Endothelial cell (in vitro differentiated cells): Measurements from ENCODE around the gene HCRTR1. TPM values are rescaled to one million over a fixed set of nuclear protein-coding genes. Genes with fewer than 3 reads are reported as not detected.
A peak's percentile ranks its signal among the peaks of the same experiment; 100 is the strongest.

ENCODE experiments used
- DNase-seq: peaks from one replicate; pipeline ENCODE4 v3.0.0; 2021; ENCODE audit warnings: low spot score
- H3K27ac Mint-ChIP-seq: one replicate; pipeline ENCODE4 v1.8.0; 2021; ENCODE audit warnings: mixed read lengths, inconsistent platforms; ENCODE audit not compliant: unreplicated experiment
- H3K27me3 Mint-ChIP-seq: one replicate; pipeline ENCODE4 v1.8.0; 2021; ENCODE audit warnings: mild to moderate bottlenecking, moderate library complexity, mixed read lengths, inconsistent platforms; ENCODE audit not compliant: unreplicated experiment
- H3K36me3 Mint-ChIP-seq: one replicate; pipeline ENCODE4 v1.8.0; 2021; ENCODE audit warnings: mild to moderate bottlenecking, low read depth, mixed read lengths, inconsistent platforms; ENCODE audit not compliant: unreplicated experiment
- H3K4me1 Mint-ChIP-seq: one replicate; pipeline ENCODE4 v1.8.0; 2021; ENCODE audit warnings: mild to moderate bottlenecking, mixed read lengths, inconsistent platforms; ENCODE audit not compliant: unreplicated experiment
- H3K4me3 Mint-ChIP-seq: one replicate; pipeline ENCODE4 v1.8.0; 2021; ENCODE audit warnings: mild to moderate bottlenecking, mixed read lengths, inconsistent platforms; ENCODE audit not compliant: unreplicated experiment
- H3K9me3 Mint-ChIP-seq: one replicate; pipeline ENCODE4 v1.8.0; 2021; ENCODE audit warnings: mixed read lengths, inconsistent platforms; ENCODE audit not compliant: unreplicated experiment
- total RNA-seq: library from RNA; stranded (reverse); fragmentation: NEBNext Ultra II Directional; extraction: Animal tissue kit (Norgen Biotek cat#: 25700); gene quantifications from one replicate; pipeline ENCODE4 v1.2.1, GENCODE V29; 2021; ENCODE audit not compliant: unreplicated experiment
- TF ChIP-seq, protein P1 (sequence below): fragments of 200-600 bp; sonication (generic); IDR thresholded peaks from one replicate; pipeline ENCODE4 v1.5.0; 2021; ENCODE audit warnings: antibody characterized with exemption; ENCODE audit not compliant: unreplicated experiment

HCRTR1 gene
- total RNA-seq, 1 donor from 2014 or later = not detected

- Mint-ChIP-seq H3K27me3 (peaks cover 7% of the 10 kb centered on the region), H3K9me3 (no peaks in the 10 kb centered on the region), H3K27ac (no peak overlapping the region), H3K4me3 (no peak overlapping the region), H3K4me1 (peaks cover 16% of the 10 kb centered on the region), H3K36me3 (peaks cover 3% of the 10 kb centered on the region)
- DNase-seq = no peak
- TF ChIP-seq, protein P1, sequence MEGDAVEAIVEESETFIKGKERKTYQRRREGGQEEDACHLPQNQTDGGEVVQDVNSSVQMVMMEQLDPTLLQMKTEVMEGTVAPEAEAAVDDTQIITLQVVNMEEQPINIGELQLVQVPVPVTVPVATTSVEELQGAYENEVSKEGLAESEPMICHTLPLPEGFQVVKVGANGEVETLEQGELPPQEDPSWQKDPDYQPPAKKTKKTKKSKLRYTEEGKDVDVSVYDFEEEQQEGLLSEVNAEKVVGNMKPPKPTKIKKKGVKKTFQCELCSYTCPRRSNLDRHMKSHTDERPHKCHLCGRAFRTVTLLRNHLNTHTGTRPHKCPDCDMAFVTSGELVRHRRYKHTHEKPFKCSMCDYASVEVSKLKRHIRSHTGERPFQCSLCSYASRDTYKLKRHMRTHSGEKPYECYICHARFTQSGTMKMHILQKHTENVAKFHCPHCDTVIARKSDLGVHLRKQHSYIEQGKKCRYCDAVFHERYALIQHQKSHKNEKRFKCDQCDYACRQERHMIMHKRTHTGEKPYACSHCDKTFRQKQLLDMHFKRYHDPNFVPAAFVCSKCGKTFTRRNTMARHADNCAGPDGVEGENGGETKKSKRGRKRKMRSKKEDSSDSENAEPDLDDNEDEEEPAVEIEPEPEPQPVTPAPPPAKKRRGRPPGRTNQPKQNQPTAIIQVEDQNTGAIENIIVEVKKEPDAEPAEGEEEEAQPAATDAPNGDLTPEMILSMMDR = no peak
These were observed 42.4 kb downstream of the HCRTR1 start for GRCh38 chr1:31659889-31660288.

DNA sequence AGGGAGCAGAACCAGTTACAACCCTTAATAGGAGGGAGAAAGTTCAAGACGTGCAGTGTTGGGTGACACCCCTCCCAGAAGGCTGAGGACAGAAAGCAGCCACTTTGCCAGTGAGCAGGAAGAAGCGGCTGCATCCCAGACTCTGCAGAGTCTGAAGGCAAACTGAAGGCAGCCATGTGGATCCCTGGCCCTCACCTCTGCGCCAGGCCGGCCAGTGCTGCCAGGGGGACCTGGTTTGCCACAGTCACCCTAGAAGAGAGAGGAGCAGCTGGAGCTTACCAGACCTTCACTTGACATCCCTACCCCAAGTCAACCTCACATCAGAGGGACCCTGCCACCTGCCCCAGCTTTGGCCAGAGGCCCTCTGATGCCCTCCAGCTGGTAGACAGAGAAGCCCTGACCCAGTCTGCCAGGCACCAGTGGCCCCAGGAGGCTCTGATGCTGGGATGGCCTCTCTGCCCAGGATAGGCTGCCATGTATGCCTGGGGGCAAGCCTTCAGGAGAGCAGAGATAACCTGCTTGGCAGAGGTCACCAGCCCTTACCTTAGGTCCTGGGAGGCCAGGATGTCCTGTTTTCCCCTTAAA lies 43.5 kb downstream of the HCRTR1 start:
- Mint-ChIP-seq H3K4me3 (no peak overlapping the region), H3K27ac (no peak overlapping the region)

GRCh38 chr1:31661856-31662255 lies 44.4 kb downstream of the HCRTR1 start:
- TF ChIP-seq, protein P1 = no peak
- H3K9me3 Mint-ChIP-seq = no peaks in the 10 kb centered on the region
- H3K36me3 Mint-ChIP-seq = peaks cover 7% of the 10 kb centered on the region
- H3K27ac Mint-ChIP-seq = no peak overlapping the region
- no peak for DNase-seq
- H3K4me1 Mint-ChIP-seq = peaks cover 14% of the 10 kb centered on the region
- H3K4me3 Mint-ChIP-seq = no peak overlapping the region
- H3K27me3 Mint-ChIP-seq = peaks cover 7% of the 10 kb centered on the region

More for the DNA sequence above, 43.5 kb downstream of the HCRTR1 start:
- Mint-ChIP-seq H3K4me1 (peaks cover 13% of the 10 kb centered on the region), H3K36me3 (peaks cover 3% of the 10 kb centered on the region), H3K9me3 (no peaks in the 10 kb centered on the region), H3K27me3 (peaks cover 7% of the 10 kb centered on the region)
- no peak for DNase-seq
- TF ChIP-seq, protein P1 = no peak

GRCh38 chr1:31662463-31662862 lies 45.0 kb downstream of the HCRTR1 start:
- TF ChIP-seq, protein P1 = no peak
- H3K9me3 Mint-ChIP-seq = no peaks in the 10 kb centered on the region
- peaks cover 7% of the 10 kb centered on the region for H3K27me3 Mint-ChIP-seq
- H3K4me3 Mint-ChIP-seq = no peak overlapping the region
- DNase-seq = no peak
- peaks cover 14% of the 10 kb centered on the region for H3K4me1 Mint-ChIP-seq
- peaks cover 7% of the 10 kb centered on the region for H3K36me3 Mint-ChIP-seq
- no peak overlapping the region for H3K27ac Mint-ChIP-seq

- no peaks in the 10 kb centered on the region for H3K9me3 Mint-ChIP-seq
- H3K4me3 Mint-ChIP-seq = no peak overlapping the region
- peaks cover 5% of the 10 kb centered on the region for H3K27me3 Mint-ChIP-seq
- no peak overlapping the region for H3K27ac Mint-ChIP-seq
- H3K36me3 Mint-ChIP-seq = peaks cover 4% of the 10 kb centered on the region
- DNase-seq = peak; percentile 85
- TF ChIP-seq, protein P1 = peak; percentile 85
- H3K4me1 Mint-ChIP-seq = peaks cover 14% of the 10 kb centered on the region
These were observed 46.3 kb downstream of the HCRTR1 start for GRCh38 chr1:31663622-31664452.
